ENCODE measurements around the gene MAML2.

DNA sequence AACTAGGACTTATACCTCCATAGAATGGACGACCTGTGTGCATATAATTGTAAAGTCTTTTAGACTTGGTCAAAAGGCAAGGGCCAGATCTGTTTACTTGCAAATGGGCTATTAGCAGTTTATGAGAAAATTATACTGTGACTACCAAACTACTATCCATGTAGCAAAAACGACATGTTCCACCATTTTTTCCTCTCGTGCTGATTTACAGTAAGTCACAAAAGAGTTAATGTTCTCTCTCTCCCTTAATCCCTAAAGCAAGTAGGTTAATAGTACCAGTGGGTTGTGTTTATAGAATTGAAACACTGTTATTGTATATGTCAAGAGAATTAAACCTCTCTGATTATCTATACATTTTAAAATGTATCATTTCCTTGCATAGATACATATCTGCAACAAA is 147.3 kb downstream of the MAML2 start:
- TF ChIP-seq, protein P1, sequence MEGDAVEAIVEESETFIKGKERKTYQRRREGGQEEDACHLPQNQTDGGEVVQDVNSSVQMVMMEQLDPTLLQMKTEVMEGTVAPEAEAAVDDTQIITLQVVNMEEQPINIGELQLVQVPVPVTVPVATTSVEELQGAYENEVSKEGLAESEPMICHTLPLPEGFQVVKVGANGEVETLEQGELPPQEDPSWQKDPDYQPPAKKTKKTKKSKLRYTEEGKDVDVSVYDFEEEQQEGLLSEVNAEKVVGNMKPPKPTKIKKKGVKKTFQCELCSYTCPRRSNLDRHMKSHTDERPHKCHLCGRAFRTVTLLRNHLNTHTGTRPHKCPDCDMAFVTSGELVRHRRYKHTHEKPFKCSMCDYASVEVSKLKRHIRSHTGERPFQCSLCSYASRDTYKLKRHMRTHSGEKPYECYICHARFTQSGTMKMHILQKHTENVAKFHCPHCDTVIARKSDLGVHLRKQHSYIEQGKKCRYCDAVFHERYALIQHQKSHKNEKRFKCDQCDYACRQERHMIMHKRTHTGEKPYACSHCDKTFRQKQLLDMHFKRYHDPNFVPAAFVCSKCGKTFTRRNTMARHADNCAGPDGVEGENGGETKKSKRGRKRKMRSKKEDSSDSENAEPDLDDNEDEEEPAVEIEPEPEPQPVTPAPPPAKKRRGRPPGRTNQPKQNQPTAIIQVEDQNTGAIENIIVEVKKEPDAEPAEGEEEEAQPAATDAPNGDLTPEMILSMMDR (IDR thresholded peaks at IDR 0.05): no peak
- no peak for TF ChIP-seq ZFX (IDR thresholded peaks at IDR 0.05; ENCODE audit: borderline replicate concordance)

Measured in 22Rv1 (cell line).